Activated CD8-positive, alpha-beta memory T cell treated with anti-CD3 and anti-CD28 coated beads for 36 hours (primary cell): Measurements from ENCODE around the gene TSHZ2. TPM values are rescaled to one million over a fixed set of nuclear protein-coding genes. Genes with fewer than 3 reads are reported as not detected.
"Not testable (repeated sequence)": the region's sequence is repeated elsewhere in the genome, so short reads cannot be mapped to it uniquely, and the experiment has no call there.

ENCODE experiments used
- CTCF ChIA-PET: fragments of 350-600 bp; sonication (Branson Sonifier 250); formaldehyde crosslinking; loops from one replicate; lab custom pipeline; 2021; ENCODE audit warnings: antibody characterized with exemption; lab: Charles Lee
- POLR2A ChIA-PET: fragments of 350-600 bp; sonication (Branson Sonifier 250); formaldehyde crosslinking; loops from one replicate; lab custom pipeline; 2021; ENCODE audit warnings: antibody characterized with exemption; lab: Charles Lee
- total RNA-seq, 2 experiments: library from RNA; stranded (reverse); gene quantifications; one replicate each; pipeline ENCODE4 v1.2.3, GENCODE V29; 2021

The TSHZ2 gene
- total RNA-seq, 2 experiments from 2014 or later = 0.76 to 1.4 TPM

DNA sequence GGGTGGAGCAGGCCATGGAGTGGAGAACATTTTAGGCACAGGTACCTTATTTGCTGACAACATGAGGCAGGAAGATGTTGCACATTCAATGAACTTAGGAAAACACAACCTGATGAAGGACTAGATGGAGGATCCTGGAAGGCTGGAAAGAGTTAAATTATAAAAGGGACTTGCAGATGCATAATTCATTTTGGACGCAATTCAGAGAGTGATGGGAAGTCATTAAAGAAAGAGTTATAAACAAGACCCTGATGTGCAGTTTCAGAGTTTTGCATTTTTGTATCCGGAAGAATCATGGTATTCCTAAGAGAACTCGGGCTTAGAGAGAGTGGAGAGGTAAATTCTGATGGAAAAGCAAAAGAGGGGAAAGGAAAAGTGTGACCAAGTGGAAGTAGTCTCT, 104.5 kb downstream of the TSHZ2 start:
- ChIA-PET POLR2A (no interaction called here), CTCF (no interaction called here)

- POLR2A ChIA-PET = interaction anchor here (0.5 to 0.7 kb wide), 3 partner anchors 49 to 1695 kb away, joined by 3 read pairs; no protein-coding TSS in a partner anchor
Observed at GRCh38 chr20:53077373-53078205, 105.4 kb downstream of the TSHZ2 start.

GRCh38 chr20:53078761-53079160, 106.6 kb downstream of the TSHZ2 start:
- CTCF ChIA-PET = interaction anchor here (1.1 kb wide), 1 partner anchor 660 kb away, joined by 3 read pairs; no protein-coding TSS in a partner anchor
- POLR2A ChIA-PET = interaction anchor here (0.5 kb wide), 1 partner anchor 164 kb away, joined by 10 read pairs; no protein-coding TSS in a partner anchor

More at GRCh38 chr20:53077373-53078205, 105.4 kb downstream of the TSHZ2 start:
- CTCF ChIA-PET = no interaction called here

DNA sequence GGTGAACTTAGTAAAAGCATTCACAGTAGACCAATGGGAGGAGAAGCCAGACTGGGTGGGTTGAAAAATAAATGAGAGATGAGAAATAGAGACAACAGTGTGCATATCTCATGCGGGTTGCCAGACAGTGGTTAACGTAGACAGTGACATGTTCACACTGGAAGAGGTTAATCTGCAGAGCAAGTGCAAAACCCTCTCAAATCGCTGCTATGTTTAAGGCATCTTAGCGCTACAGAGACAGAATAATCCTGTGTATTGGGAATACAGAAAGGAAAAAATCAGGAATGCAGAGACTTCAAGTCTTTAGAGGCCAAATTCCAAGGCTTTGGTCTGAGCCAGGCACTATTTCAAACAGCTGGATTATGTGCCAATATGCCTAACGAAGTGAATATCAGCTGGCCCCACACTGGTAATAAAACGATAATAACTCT, 107.1 kb downstream of the TSHZ2 start:
- POLR2A ChIA-PET = interaction anchor here (0.5 kb wide), 1 partner anchor 165 kb away, joined by 10 read pairs; no protein-coding TSS in a partner anchor
- CTCF ChIA-PET = interaction anchor here (1.1 kb wide), 1 partner anchor 661 kb away, joined by 3 read pairs; no protein-coding TSS in a partner anchor

DNA sequence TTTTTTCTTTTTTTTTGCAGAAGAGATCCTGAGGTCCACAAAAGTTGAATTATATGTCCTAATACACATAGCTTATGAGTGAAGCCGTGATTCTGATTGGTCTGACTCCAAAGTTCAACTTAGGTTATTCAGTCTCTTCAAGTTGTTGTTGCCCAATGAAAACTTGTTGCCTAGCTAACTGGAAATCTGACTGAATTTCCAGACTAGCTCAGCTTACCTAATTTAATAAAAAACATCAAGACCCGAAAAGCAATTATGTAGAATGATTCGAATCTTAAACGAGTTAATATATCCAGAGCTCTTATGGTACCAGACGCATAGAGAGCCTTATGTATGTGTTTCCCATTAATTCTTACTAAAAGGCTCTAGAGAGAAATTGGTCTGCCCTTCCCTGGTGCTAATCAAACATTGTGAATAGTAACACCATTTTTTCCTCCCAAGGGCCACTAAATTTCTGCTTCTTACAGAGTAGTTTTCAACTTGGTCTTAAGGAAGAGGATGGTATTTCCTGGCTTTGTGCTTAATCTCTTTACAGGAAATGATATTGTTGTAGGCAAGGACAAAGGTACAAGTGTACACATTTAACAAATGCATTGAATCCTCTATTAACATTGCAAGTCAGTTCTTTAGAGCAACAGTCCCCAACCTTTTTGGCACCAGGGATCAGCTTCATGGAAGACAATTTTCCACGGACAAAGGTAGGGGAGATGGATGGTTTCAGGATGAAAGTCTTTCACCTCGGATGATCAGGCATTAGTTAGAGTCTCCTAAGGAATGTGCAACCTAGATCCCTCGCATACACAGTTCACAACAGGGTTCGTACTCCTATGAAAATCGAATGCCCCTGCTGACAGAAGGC, 107.9 kb downstream of the TSHZ2 start:
- CTCF ChIA-PET = no interaction called here
- POLR2A ChIA-PET = no interaction called here

GRCh38 chr20:53080687-53080962, 108.5 kb downstream of the TSHZ2 start:
- ChIA-PET CTCF (no interaction called here), POLR2A (no interaction called here)

GRCh38 chr20:53080969-53081871, 109.1 kb downstream of the TSHZ2 start:
- ChIA-PET CTCF (interaction anchor here (0.7 kb wide), 1 partner anchor 604 kb away, joined by 3 read pairs; no protein-coding TSS in a partner anchor), POLR2A (no interaction called here)

- ChIA-PET POLR2A (no interaction called here), CTCF (interaction anchor here (0.7 kb wide), 1 partner anchor 603 kb away, joined by 3 read pairs; no protein-coding TSS in a partner anchor)
Observed at GRCh38 chr20:53081916-53082863, 110.0 kb downstream of the TSHZ2 start.

DNA sequence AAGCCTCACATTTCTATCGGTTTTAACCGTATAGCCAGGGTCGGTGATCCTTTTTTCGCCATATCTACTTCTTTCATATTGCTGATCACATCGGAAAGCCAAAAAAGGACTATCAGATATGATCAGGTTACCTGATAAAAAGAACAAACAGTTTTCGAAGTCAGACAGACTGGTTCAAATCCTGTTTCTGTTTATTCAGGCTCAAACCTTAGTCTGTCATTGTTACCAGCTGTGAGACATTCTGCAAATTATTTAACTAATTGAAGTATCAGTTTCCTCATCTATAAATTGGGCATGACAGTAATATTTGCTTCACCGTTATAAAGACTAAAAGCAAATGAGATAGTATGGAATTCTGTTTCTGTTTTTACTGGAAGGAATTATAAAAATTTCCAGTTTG, 111.3 kb downstream of the TSHZ2 start:
- ChIA-PET CTCF (no interaction called here), POLR2A (no interaction called here)

- ChIA-PET POLR2A (no interaction called here), CTCF (no interaction called here)
Observed at GRCh38 chr20:53084408-53084997, 112.3 kb downstream of the TSHZ2 start.

DNA sequence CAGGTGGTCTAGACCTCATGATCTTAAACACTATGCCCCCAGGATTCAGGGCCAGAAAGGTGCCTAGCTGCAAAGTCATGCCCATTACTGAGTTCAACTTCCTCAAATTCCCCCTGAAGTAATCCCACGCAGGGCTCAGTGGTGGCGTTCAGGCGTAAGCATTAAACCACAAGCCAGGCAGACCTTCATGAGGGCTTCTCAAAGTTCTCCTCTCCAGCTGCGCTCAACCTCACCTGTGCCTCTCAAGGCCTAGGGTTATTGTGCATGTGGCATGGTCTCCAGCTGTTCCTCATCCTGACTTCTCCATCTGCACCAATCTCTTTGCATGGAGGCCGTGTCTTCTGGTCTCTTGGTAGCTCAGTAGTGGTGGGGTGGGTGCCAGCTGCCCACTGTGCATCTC, 113.6 kb downstream of the TSHZ2 start:
- POLR2A ChIA-PET = no interaction called here
- CTCF ChIA-PET = no interaction called here

DNA sequence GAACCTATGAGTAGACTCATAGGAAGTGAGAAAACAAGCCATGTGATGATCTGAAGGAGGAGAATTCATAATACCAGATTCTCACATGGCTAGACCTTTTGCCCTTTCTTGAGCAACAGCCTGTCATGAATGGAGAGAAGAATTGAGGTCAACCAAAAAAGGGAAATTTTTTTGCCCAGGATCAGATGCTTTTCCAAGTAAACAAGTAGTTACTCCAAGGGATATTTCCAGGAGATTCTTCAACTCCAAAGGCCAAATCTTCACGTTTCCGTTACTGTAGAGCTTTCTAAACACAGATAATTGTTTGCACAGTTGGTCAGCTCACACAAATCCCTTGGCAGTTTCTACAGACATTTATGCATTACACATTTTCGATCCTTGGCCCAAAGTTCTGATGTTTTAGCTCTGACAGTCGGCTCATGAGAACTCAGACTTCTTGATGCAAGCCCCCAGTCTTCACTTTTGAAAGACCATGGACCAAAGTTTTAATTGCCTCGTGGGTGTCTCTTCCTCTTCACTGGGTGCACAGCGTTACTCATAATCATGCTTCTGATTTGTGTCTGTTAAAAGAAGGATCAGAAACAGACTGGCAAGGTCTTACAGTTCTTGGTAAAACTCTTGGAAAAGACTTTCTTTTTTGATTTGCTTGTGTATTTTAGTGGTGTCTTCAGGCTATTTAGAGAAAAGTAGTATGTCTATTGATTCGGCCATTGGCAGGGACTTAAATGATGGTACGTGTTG, 115.0 kb downstream of the TSHZ2 start:
- ChIA-PET CTCF (no interaction called here), POLR2A (no interaction called here)

- ChIA-PET POLR2A (no interaction called here), CTCF (no interaction called here)
Observed at GRCh38 chr20:53088786-53089185, 116.6 kb downstream of the TSHZ2 start.

DNA sequence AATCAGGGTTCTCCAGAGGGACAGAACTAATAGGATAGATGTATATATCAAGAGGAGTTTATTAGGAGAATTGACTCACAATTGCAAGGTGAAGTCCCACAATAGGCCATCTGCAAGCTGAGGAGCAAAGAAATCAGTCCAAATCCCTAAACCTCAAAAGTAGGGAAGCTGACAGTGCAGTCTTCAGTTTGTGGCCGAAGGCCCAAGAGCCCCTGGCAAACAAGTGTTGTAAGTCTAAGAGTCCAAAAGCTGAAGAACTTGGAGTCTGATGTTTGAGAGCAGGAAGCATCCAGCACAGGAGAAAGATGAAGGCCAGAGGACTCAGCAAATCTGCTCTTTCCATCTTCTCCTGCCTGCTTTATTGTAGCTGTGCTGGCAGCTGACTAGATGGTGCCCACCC, 117.7 kb downstream of the TSHZ2 start:
- CTCF ChIA-PET, POLR2A ChIA-PET: not testable (repeated sequence)

DNA sequence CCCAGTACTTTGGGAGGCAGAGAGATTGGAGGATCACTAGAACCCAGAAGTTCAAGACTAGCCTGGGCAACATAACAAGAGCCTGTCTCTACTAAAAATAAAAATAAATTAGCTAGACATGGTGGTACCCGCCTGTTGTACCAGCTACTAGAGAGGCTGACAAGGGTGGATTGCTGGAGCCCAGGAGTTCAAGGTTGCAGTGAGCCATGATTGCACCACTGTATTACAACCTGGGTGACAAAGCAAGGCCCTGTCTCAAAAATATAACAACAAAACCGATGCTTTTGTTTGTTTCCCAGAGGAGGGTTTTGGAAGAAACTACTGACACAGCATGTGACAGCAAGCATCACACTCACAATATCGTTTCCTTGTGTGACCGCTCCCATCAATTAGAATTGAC, 119.6 kb downstream of the TSHZ2 start:
- CTCF ChIA-PET = no interaction called here
- POLR2A ChIA-PET = no interaction called here

DNA sequence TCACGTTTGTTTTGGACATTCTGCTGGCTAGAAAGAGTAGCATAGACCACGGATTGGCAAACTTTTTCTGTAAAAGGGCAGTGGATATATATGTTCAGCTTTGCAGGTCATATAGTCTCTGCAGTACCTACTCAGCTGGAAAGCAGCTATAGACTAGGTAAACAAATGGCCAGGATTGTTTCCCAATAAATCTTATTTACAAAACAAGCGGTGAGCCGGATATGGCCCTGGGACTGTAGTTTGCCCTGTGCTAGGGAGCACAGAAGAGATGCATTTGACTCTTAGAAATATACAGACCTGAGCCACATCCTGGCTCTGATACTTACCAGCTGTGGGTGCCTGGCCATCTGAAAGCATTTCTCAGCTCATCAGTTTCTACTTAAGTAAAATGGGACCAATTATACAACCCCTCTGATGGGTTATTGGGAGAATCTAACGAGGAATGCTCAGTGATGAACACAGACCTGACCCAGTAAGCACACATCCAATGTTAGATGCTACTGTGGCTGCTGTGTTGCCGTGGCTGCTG, 120.7 kb downstream of the TSHZ2 start:
- ChIA-PET CTCF (interaction anchor here (0.5 kb wide), 1 partner anchor 977 kb away, joined by 4 read pairs; no protein-coding TSS in a partner anchor), POLR2A (no interaction called here)

DNA sequence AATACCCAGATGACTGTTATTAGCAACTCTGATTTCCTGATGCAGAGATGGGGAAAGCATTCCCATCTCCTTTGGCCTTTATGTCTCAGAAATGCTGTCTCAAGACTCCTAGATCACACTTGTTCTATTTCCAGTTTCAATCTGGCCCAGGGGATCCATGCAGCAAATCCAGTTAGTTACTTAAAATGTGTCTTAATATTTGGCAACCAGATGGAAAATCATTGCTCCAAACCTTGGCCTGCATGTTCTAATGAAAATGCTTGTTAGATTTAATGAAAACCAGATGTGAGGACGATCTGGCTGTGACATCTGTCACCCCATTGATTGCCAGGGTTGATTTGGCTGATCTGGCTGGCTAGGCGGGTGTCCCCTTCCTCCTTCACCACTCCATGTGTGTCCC, 125.2 kb downstream of the TSHZ2 start:
- ChIA-PET CTCF (interaction anchor here (0.7 kb wide), 1 partner anchor 97 kb away, joined by 3 read pairs; no protein-coding TSS in a partner anchor), POLR2A (no interaction called here)
